HG03460 (cell line): ENCODE data around the gene TACC2.

ENCODE experiments used
- ATAC-seq: cut with Tn5 transposase; IDR thresholded peaks from one replicate; pipeline ENCODE4 v1.9.1; 2021; ENCODE audit not compliant: unreplicated experiment

Gene TACC2

GRCh38 chr10:122029499-122030199 lies 40.7 kb downstream of the TACC2 start:
- ATAC-seq, result no peak

GRCh38 chr10:122030200-122030552 lies 41.2 kb downstream of the TACC2 start:
- ATAC-seq, result no peak

- ATAC-seq, result no peak
Observed at GRCh38 chr10:122033224-122033926, 44.4 kb downstream of the TACC2 start.

GRCh38 chr10:122034149-122034756 lies 45.3 kb downstream of the TACC2 start:
- no peak for ATAC-seq

GRCh38 chr10:122040786-122041185 lies 51.8 kb downstream of the TACC2 start:
- ATAC-seq, result no peak

- ATAC-seq, result no peak
Observed at GRCh38 chr10:122042836-122043235, 53.9 kb downstream of the TACC2 start.

GRCh38 chr10:122044045-122044661 lies 55.2 kb downstream of the TACC2 start:
- no peak for ATAC-seq

- no peak for ATAC-seq
Observed at GRCh38 chr10:122044713-122045112, 55.8 kb downstream of the TACC2 start.

GRCh38 chr10:122045212-122045611 lies 56.2 kb downstream of the TACC2 start:
- ATAC-seq, result no peak

- no peak for ATAC-seq
Observed at GRCh38 chr10:122047560-122047959, 58.6 kb downstream of the TACC2 start.

GRCh38 chr10:122049076-122049475 lies 60.1 kb downstream of the TACC2 start:
- ATAC-seq, result no peak

GRCh38 chr10:122050311-122050710 lies 61.3 kb downstream of the TACC2 start:
- no peak for ATAC-seq

- ATAC-seq, result no peak
Observed at GRCh38 chr10:122050811-122051210, 61.8 kb downstream of the TACC2 start.

GRCh38 chr10:122051609-122052385 lies 62.8 kb downstream of the TACC2 start:
- ATAC-seq, result no peak

GRCh38 chr10:122052701-122053100 lies 63.7 kb downstream of the TACC2 start:
- no peak for ATAC-seq

- no peak for ATAC-seq
Observed at GRCh38 chr10:122053314-122053713, 64.4 kb downstream of the TACC2 start.

- ATAC-seq, result no peak
Observed at GRCh38 chr10:122054048-122055025, 65.4 kb downstream of the TACC2 start.

GRCh38 chr10:122055252-122055651 lies 66.3 kb downstream of the TACC2 start:
- no peak for ATAC-seq

- no peak for ATAC-seq
Observed at GRCh38 chr10:122056431-122057094, 67.6 kb downstream of the TACC2 start.
